Kidney glomerular epithelial cell (primary cell): ENCODE data around the gene CACNA1C.

Source experiments
- DNase-seq: peaks from one replicate; lab custom pipeline; 2025; lab: John Stamatoyannopoulos, UW

Gene CACNA1C

DNA sequence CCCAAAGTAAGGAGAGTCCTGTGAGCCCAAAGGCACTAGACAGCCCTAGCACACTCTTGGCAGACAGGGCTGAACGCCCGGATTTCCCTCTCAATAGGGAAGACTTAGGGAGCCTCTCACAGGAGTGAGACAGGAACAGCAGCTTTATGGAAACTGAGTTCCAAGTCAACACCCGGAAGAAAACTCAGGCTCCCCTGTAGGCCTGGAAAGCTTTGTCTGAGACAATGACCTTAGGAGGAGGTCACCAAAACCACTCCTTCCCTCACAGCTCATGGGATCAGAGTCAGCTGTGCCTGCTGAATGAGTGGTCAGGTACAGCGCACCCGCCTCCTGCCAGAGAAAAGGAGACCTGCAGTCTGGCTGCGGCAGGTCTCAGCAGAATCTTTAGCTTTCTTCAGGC, 229.5 kb downstream of the CACNA1C start:
- no peak for DNase-seq

DNA sequence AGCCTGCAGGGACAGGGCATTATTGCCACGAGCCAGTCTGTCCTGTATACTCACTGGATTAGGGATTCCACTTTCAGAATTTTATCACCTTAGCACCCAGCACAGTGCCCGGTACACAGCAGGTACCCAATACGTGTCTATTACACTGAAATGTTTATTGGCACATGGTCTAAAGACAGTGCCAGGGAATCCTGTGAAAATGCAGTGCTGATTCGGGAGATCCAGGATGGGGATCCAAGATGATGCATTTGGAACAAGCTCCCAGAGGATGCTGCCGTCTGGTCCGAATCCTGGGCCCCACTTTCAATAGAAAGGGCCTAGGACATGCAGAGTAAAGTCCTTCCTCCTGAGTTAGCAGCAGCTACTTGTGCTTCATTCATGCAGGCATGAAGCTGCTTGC, 230.7 kb downstream of the CACNA1C start:
- no peak for DNase-seq

DNA sequence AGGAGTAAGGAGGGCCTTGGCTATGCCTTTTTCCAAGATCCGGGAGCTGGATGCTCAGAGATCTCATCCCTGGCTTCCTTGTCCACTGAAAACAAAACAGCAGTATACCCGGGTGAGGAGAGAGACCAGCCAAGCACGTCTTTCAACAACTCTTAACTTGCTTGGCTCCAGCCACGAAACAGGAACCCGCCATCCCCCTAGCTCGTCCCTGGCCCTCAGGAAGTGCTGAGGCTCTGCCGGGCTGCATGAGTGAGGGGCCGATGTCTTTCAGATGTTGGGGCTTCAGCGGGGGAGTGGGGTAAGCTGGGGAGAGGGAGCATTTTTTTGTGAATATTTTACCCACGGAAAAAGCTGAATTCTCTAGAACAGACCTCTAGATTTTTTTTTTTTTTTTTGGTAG, 231.1 kb downstream of the CACNA1C start:
- no peak for DNase-seq

DNA sequence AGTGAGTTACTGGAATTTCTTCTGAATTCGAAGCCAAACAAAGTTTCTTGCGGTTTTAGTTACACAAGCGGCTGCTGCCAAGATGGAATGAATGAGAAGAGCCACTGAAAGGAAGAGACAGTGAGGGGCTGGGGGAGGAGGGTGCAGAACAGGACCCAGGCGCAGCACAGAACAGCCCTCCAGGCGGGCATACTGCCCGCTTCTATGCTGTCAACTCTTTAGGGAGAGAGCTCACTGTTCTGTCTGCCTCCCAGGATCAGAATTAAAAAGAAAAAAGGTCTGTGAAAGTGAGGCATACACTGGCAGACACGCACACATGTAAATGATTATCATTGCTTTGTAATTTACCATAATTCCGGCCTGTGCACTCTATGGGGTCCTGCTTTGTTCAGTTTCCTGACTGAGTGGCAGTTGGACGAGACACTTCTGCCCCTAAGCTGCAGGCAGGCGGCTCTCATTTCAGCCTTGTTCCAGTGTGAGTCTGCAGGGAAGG, 231.6 kb downstream of the CACNA1C start:
- DNase-seq, result no peak

DNA sequence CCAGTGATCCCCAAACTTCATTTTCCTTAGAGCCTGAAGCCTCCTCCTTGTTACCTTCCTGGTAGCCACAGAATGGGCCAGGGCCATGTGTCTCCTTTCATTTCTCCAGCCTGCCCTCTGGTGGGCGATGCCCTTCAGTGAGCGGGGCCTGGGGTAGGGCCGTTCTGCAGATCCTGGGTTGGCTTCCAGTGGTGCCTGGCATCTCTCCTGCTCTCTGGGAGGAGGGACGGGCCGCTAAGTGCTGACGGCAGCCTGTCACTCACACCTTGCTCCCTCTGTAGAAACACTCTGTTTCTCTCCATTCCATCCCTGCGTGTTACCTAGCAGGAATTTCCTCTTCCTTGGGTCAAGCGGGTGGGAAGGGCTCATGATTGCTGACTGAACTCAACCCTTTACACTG, 232.1 kb downstream of the CACNA1C start:
- DNase-seq, result peak; percentile 47

DNA sequence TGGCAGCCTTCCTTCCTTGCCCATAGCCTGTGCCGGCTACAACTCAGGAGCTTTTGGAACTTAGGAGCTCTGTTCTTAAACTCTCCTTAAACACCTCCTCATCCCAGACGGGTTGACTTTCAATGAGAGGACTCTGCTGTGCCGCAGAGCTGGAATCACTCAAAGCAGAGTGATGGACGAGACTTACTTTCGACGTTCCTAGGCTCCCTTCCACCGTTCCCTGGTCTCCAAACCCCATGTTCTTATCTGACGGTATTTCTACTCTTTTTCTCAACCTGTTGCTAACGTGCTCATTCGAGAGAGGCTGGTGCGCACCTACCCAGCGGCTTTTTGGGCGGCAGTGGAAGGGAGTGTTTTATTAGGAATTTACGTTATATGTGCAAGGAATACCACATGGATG, 232.7 kb downstream of the CACNA1C start:
- DNase-seq, result no peak

DNA sequence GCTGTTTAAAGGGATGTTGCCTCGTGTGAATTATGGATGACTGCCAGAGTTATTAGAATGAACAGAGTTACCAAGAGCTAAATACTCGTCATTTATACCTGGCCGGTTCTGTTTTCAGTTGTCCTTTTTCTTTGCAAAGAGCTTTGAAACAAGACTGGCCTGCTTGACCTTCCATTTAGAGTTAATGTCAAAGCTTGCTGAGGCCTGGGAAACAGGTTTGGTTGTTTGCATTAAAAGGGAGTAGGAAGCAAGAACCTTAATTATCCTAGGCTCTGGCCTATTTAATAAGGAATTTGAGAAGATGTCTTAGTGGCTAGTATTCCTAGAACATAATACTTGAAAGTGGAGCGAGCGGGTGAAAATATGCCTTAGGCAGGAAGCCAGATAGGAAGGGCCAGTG, 233.3 kb downstream of the CACNA1C start:
- DNase-seq, result no peak

DNA sequence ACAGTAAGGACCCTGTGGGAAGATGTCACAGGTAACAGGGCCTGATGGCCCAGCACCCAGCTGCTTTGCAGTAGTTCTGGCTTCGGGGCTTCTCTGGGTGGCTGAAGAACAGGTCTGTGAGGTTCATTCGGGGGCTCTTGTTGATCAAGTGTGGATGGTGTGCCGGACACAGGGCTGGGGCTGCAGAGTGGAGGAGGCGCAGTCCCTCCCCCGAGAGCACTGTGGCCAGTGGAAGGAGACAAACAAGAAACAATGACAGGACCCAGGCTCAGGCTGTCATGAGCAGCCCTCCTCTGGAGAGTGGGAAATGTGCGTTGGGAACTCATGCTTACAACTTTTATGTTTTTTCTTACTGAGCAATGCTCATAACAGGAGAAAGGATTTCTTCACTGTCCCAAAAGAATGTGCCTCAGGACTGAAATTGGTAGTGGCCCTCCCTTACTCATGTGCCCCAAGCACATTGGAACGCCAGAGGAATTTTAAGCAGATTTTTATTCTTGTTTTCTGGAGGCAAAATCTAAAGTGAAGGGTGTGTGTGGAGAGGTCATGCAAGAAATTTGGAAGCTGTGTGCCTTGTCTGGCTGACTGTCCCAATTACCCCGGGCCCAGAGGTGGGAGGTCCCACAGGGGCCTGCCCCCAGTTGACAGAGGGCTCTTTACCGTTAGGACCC, 233.8 kb downstream of the CACNA1C start:
- no peak for DNase-seq

DNA sequence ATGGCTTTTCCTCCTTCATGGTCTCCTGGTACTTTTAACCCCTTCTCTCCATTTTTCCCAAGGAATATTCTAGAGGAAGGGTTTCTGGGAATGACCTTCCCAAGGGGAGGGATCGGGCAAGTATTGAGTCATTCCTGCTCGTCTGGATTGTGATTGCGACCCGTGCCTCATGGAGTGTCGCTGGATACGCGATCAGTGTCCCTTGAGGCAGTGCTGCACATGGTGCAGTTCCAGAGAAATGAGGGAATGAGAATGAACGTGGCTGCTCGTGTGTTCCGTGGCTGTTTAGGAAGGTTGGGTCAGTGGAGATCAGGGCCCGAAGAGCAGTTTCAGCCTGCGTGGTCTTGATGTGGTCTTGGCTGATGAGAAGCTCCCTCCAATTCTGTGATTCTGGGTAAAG, 234.4 kb downstream of the CACNA1C start:
- DNase-seq, result no peak

DNA sequence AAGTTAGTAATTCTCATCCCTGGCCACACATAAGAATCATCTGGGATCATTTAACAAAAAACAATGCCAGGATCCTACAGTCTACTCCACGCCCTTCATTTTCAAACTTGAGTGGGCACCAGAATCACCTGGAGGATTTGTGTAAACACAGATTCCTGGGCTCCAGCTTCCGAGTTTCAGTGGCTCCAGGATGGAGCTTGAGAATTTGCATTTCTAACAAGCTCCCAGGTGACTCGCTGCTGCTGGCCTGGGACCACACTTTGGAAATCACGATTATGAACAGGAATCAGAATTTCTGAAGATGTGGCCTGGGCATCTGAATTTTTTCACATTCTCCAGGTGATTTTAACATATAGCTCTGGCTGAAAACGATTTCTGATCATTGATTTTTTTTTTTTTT, 234.8 kb downstream of the CACNA1C start:
- no peak for DNase-seq

DNA sequence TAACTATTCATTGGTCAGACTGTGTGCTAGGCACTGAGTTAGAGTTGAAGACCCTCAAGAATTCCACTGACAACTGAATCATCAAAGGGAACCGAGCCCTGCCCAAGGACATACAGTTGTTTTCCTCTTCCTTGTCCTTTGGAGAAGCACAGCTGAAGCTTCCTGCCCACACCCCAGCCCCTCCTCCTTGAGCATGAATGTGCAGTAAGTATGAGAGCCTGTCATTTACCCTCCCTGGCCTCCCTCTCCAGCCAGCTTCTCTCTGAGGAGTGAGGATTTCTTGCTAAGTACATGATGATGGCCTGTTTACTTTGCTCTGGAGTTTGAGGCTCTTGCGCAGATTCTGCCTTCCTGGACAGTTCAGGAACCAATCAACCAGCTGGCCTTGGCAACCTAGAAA, 235.2 kb downstream of the CACNA1C start:
- no peak for DNase-seq

DNA sequence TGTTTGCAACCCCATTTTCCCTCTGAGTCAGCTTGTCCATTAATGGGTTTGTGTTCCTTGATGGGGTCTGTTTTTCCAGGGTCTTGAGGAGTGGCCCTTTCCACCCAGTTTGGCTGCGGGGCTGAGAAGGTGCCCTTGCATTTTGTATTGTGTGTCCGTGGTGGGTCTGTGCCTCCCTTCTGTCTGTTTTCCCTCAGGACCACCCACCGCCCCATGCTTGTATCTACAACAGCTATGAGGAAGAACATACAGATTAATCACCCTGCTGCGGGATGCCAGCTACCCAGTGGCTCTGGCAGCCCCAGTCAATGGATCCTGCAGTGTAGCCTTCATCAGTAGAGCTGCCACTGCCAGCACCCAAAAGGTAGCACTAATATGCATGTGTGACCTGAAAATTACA, 235.7 kb downstream of the CACNA1C start:
- no peak for DNase-seq

DNA sequence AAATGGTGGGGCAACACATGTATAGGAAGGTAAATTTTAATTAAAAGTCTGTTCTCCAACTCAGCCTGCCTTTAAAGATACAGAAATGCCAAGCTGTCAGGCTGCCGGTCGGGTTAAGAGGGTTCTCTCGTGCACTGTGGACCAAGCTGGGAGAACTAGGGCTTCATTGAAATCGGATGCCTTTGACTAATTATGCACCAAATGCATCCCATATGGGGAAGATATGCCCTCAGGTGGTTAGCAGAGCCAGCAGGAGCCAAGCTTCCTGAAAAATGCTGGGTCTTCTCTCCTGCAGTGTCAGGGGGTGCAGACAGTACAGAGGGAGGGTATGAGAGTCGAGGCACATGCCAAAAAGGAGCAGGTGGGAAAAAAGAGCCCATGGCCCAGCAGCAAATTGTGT, 236.1 kb downstream of the CACNA1C start:
- no peak for DNase-seq

DNA sequence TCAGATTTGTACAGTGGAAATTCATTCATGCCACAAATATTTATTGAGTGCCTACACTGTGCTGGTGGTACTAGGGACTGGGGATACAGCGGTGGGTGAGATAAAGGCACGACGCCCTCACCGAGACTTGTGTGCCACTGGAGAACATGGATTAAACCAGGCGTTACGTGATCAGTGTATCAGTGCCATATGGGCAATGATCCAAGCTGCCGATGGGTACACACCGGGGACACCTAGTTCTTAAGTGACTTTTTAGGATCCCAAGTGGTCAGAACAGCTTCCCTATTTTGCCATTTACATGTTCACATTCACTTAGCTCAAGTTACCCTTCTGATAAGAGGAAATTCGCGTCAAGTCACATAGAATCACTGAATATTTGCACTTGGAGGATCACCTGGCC, 236.7 kb downstream of the CACNA1C start:
- DNase-seq, result no peak

DNA sequence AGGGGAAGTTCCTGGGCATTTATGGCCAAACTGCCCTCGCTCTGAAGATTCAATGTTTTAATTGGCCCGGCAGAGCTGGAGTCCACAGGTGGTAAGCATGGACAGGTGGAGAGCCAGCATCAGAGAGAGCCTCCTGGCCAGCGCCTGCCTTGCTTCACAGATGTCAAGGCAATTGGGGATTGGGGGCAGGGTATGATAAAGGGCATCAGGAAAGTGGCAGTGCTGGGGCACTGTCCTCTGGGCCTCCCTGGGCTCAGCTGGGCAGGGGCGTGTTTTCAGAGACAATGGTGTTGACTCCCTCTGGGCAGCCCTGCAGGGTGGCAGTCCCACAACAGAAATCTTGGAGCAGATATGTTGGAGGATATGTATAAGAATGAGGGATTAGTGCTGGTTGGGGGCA, 237.3 kb downstream of the CACNA1C start:
- no peak for DNase-seq

DNA sequence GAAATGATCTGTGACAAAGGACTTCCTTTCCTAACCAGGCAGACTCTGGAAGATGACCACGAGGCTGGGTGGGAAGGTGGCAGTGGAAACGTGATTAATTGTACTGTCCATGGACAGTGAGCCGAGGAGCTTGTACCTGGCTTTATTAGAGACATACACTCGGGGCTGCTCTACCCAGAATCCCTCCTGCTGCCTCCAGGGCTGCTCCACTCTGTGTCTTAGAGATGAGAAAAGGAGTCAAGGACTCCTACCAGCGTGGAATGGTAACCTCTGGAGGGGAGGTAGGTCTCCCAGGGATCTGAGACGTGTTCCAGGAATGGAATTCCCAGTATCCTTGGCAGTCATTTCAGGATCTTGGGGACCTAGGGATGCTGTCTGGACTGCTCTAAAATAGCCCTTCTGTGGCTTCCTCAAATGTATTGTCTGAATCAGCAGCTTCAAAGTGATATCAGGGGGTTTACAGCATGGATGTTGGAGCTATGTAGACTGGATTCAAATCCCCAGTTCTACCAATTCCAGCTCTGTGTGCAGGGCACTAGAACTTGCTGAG, 237.8 kb downstream of the CACNA1C start:
- no peak for DNase-seq

DNA sequence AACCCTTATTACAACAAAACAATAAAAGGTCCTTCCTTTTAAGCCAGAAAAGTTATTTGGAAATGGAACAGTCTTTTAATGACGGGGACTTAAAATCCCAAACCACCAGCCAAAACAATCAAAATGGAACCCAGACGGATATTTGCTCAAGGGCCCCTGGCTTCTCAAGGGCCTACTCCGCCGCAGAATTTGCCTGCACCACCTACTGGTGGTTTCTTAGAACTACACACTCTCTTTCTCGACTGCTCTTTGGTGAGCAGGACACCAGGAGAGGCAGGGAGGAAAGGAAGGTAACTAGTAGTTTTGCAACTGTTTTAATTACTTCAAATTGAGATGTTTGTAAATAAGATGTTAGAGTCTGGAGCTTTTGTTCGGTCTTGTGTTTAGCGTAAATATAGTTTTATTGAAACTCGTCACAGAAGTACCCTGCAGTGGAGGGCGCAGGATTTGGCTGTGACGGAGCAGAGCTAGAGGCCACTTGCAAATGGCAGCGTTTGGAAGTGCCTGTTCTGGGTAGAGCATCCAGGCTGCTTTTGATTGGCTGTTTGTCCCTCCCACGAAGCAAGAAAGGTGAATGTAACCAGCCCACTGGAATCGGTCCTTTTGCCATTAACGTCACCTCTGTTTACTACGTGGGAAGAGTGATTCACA, 238.5 kb downstream of the CACNA1C start:
- peak; percentile 24 for DNase-seq

DNA sequence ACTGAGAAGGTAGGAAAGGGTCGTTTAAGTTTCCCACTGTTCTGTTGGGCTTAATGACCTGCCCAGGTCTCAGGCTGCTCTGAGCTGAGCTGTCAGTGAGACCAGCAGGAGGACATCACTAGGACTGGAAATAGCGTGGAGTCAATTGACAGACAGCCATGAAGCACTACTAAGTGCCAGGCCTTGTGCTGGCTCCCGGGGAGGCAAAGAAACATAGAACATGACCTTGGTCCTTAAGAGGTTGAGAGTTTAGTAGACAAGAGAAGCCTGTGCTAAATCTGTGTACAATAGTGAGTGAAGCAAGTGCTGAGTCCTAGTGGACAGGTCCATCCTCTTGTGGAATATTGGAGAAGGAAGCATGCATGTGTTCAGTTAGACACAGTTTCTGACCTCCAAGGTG, 239.2 kb downstream of the CACNA1C start:
- DNase-seq, result no peak

DNA sequence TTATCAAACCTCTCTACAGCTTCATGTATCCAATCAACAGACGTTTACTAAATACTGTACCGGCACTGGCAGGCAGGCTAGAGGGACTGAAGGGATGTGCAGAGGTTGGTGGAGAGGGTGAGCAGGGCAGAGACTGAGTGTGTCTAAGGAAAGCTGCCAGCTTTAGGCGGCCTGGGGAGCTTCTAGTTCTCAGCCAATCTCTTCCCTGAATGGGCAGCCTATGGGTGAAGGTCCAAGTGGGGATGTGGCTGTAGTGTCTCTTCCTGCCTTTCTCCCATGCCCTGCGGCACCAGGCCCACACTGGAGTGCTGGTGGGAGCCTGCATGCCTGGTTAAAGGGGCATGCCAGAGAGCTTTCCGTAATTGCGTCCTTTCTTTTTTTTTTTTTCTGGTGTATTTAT, 239.8 kb downstream of the CACNA1C start:
- DNase-seq, result no peak

DNA sequence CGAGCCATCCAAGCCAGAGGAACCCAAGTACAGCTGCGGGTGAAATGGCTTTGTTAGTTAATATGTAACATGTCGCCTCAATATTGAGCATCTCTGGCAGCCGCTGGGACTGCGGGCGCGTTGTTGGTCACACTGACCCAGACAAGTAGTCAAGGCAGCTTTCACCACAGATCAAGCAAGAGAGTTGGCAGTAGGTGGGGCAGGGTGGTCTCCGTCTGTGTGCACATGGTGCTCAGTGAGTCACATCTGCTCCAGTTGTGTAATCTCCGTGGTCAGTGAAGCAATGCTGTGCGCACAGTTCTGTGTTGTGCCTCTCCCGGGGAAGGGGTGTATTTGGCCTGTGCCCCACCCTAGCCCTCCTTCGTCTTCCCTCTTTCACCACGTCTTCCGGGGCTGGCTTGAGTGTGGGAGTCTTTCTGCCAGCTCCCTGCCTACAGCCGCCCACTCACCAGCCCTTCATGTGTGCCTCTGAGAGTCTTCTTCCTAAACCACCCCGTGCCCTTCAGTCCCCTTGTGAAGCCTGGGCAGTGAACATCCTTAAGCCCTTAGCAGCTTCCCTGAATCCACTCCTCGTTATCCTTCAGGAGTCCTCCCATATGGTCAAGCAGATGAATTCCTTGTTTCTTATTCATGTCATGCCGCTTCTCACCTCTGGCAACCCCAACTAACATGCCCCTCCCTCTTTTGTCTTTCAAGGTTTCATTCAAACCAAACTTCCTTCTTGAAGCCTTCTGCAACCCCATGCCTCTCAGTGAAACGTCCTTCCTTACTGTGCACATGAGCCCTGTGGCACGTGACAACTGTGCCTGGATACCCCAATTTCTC, 242.1 kb downstream of the CACNA1C start:
- peak; percentile 20 for DNase-seq

DNA sequence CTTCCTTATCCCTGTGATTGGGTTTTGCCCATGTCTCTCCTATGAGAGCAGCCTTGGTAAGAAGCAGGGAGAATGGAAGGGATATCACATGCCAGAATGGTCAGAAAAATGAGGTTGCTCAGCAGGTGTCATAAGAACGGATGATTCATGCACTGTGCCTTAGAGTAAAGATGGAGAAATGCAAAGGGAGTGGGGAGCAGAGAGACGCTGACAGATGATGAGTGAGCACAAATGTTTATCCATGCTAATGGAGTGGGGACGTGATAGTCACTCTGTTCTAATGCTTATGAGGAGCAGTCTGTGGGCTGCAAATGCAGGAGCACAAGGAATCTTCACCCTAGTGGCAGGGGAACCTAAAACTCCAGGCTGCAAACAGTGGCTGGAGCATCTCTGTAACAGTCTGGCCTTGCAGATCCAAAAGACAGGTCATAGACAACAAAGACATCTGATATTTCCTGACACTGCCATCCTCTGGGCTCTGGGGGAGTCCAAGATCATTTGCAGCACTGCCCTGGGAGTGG, 243.2 kb downstream of the CACNA1C start:
- DNase-seq, result peak; percentile 93

DNA sequence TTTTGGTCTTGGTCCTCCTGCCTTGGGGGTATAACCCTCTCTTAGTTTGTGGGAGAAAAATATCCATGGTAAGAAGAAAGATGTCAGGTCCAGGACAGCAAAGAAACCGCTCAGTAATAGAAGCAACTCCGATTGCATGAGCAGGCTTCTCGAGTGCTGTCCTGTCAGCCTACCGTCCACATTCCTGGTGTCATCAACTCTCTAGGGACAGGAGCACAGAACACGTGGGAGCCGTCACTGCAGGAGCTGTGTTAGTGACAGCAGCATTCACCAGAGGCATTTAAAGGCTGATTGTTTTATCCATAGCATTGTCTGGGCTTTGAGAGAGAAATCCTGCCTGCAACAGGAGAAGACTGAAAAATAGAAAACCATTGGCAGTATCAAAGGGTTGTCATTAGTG, 244.2 kb downstream of the CACNA1C start:
- no peak for DNase-seq

DNA sequence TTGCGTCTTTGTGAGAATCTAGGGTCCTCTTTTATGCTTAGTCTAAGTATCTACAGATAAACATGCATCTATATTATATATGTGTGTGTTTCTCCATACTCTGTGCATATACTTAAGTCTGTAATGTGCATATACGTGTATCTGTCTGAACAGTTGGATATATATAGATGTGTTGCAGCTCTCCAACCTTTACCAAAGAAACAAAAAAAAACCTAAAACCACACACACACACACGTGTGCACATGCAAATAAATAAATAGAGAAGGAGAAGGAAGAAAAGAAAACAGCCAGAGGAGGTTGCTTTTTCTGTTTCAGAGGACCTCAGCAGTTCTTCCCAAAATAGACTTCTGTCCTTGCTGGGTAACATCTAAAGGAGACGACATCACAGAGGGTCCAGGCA, 244.9 kb downstream of the CACNA1C start:
- DNase-seq, result no peak
